ENCODE results near the gene ST6GALNAC5.
"Not testable (repeated sequence)": the region's sequence is repeated elsewhere in the genome, so short reads cannot be mapped to it uniquely, and the experiment has no call there.

The ST6GALNAC5 gene

DNA sequence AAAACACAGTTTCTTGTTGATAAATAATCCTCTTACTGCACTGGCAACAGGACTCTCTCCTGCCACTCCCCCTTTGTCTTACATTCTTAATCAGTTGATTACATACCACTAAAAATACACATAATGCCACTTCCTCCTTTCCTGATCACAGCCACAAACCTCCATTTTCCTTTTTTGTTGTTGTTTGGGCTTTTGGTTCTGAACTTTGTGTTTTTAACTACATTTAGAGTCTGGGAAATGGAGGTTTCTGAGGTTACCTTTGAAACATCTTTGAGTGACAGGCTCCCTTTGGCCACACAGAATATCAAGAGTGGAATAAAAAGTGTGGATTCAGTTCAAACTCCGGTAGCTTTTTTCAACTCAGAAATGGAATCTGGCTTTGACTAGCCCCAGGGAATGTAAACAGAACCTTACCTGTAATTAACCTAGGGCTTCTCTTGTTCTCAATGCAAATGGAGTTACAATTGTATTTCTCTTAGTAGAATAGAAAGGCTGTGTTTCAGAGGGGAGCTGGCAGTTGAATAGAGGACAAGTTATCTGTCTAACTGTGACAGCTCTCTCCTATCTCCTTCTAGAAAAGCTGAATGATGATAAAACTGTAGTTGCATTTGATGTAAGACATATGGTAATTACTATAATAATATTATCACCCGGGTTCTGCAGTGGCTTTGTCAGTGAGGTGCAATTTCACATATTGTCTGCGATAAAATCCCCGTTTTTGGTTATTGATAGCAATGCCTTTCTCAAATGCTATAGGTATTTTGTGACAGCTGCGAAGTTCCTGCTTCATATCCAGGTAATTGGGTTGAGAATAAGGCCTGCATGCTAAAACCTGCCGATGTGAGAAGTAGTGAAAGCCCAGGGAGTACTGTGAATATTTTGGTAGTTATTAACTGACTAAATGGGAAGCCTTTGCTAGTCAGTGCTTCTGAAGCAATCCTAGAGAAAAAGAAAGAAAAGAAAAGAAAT lies 66.9 kb downstream of the ST6GALNAC5 start:
- no peak for DNase-seq (ENCODE audit: low read depth in 2 of 3, low spot score in 1 of 3)

DNA sequence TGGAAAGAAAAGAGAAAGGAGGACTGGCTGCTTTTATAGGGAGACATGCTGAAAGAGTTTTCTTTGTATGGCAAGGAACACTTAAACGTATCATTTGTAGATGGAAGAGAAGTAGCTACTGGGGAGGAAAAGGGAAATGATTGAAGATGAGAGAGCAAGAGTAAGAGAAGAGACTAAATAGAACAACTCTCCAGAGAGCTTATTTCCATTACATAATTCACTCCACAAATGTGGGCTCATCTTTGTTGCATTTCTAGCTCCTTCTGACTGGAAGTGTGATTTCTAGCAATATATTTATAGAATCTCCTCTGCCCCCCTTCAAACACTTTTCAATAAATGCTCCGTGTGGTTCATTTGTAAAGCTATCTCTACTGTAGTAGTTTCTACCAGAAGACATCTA lies 71.0 kb downstream of the ST6GALNAC5 start:
- DNase-seq (ENCODE audit: low read depth in 2 of 3, low spot score in 1 of 3): no peak

- DNase-seq (ENCODE audit: low read depth in 2 of 3, low spot score in 1 of 3): no peak
These were observed 72.0 kb downstream of the ST6GALNAC5 start for GRCh38 chr1:76939050-76939816.

DNA sequence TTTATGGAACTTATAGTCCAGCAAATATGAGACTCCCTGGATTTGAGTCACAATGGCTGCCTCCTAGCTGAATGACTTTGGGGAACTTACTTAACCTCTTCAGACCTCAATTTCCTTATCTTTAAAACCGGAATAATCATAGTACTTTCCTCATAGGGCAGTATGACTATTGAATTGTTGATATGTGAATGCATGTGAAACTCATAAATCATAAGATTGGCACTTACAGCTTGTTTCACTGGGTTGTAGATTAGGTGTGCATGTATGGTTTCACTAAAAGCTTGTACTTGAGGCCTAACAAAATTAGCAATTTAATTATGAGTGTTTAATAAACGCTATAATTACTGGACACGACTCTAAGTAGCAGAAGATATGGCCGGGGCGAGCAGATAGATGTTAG lies 72.5 kb downstream of the ST6GALNAC5 start:
- no peak for DNase-seq (ENCODE audit: low read depth in 2 of 3, low spot score in 1 of 3)

DNA sequence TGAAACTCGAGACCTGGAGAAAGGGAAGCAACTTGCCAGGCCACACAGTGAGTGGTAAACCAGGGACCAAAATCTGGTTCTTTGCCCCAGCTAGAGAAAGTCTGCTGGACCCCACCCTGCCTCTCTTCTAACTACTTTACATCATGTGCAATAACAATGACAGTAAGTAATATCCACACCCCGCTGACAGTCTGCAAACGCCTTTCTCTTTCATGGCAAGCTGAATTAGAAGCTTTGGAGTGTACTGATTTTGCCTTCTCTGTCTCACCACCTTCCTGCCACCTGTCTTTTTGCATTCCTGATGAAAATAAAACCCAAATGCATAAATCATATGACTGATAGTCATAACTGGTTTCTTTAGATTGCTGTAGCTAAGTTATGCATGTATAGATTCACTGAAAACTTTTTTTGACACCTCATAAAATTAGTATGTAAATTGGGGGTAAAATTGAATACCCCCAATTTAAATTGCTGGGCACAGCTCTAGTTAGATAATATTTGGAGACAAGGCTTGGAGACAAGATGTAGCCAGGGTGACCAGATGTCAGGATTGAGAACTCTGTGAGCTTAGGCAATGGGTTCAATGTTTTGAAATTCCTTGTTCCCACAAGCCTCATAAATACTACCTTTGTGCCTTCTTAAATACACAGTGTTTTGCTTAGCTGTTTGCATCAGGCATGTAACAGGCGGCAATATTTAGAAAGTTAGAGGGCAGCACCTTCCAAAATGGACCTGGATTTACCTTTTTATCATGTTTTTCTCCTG lies 73.5 kb downstream of the ST6GALNAC5 start:
- DNase-seq (ENCODE audit: low read depth in 2 of 3, low spot score in 1 of 3): no peak

DNA sequence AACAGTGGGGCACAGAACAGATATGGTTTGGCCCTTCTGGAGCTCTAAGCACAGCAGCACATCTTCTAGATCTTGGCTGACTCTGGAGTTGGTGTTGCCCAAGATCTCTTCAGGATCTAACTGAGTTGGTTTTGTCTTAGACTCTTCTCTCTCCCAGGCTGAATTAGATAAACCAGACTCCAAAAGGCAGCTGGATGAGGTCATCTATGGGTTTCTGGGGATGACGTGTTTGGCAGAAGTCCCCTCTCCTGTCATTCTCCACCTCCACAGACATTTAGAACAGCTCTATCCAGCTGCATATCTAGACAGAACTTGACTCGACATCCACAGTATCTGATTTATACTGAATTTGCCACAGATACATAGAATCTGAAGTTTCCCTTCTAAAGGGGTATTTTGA lies 75.3 kb downstream of the ST6GALNAC5 start:
- no peak for DNase-seq (ENCODE audit: low read depth in 2 of 3, low spot score in 1 of 3)

GRCh38 chr1:76944942-76945341 lies 77.7 kb downstream of the ST6GALNAC5 start:
- DNase-seq (ENCODE audit: low read depth in 2 of 3, low spot score in 1 of 3): no peak

DNA sequence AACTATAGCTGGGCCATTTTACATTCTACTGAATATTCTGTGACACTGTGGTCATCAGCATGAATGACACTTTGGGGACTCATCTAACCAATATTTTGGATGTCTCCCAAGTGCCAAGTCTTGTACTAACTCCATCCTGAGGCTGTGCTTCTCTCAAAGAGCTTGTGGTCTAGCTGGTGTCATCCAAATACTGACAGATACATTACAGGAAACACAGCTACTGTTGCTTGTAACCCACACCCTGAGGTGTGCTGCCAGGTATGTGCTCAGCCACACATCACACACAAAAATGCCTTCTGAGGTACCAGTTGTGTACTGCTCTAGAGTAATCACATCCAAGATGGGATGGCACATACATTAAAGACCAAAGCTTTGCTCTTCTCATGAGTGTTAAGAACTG lies 81.6 kb downstream of the ST6GALNAC5 start:
- no peak for DNase-seq (ENCODE audit: low read depth in 2 of 3, low spot score in 1 of 3)

GRCh38 chr1:76949503-76949902 lies 82.2 kb downstream of the ST6GALNAC5 start:
- no peak for DNase-seq (ENCODE audit: low read depth in 2 of 3, low spot score in 1 of 3)

DNA sequence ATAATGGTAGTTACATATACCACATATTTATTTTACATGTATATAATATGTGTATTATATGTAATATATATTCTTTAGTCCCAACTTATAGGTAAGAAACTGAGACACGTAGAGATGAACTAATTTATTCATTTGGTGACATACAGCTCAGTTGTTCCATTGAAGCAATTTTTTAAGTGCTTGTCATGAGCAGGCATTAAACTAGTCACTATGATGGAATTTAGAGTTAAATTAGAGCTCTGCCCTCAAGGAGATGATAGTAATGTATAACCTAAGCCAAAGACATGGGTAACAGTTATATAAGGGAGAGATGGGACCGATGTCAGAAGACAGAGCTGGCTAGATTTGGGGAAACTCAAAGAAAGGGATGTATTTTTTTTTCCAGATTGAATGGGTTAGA lies 83.0 kb downstream of the ST6GALNAC5 start:
- no peak for DNase-seq (ENCODE audit: low read depth in 2 of 3, low spot score in 1 of 3)

DNA sequence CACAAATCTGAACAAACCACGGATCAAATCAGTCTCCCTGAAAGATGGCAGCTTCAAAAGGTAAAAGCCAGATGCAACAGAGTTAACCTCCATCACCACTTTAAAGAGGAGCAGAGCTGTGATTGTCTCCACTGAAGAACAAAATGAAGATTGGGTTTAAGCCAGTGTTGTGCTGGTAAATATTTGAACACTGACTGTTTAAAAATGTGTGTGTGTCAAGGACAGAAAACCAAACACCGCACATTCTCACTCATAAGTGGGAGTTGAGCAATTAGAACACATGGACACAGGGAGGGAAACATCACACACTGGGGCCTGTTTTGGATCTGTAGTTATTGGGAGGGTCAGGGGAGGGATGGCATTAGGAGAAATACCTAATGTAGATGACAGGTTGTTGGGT lies 83.9 kb downstream of the ST6GALNAC5 start:
- no peak for DNase-seq (ENCODE audit: low read depth in 2 of 3, low spot score in 1 of 3)

DNA sequence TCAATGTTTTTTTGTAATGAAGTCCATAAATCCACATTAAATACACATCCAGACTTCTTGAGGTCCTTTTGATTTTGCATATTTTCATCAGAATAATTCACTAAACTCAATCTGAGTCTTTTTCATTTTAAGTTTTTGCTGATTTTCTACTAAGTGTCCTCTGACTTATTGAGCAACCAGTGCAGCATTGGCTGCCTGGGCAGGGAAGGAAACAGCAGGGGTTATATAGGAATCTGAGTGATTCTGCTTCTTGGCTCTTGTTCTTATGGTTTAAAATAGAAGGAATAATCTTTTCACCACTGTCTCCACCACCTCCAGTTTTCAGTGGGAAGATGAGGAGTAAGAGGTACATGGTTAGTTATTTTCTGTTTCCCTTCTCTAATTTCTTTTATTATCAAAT lies 88.4 kb downstream of the ST6GALNAC5 start:
- no peak for DNase-seq (ENCODE audit: low read depth in 2 of 3, low spot score in 1 of 3)

GRCh38 chr1:76957961-76958360 lies 90.7 kb downstream of the ST6GALNAC5 start:
- no peak for DNase-seq (ENCODE audit: low read depth in 2 of 3, low spot score in 1 of 3)

GRCh38 chr1:76958828-76959227 lies 91.5 kb downstream of the ST6GALNAC5 start:
- no peak for DNase-seq (ENCODE audit: low read depth in 2 of 3, low spot score in 1 of 3)

GRCh38 chr1:76959556-76959955 lies 92.3 kb downstream of the ST6GALNAC5 start:
- no peak for DNase-seq (ENCODE audit: low read depth in 2 of 3, low spot score in 1 of 3)

- no peak for DNase-seq (ENCODE audit: low read depth in 2 of 3, low spot score in 1 of 3)
These were observed 94.0 kb downstream of the ST6GALNAC5 start for GRCh38 chr1:76961181-76961819.

DNA sequence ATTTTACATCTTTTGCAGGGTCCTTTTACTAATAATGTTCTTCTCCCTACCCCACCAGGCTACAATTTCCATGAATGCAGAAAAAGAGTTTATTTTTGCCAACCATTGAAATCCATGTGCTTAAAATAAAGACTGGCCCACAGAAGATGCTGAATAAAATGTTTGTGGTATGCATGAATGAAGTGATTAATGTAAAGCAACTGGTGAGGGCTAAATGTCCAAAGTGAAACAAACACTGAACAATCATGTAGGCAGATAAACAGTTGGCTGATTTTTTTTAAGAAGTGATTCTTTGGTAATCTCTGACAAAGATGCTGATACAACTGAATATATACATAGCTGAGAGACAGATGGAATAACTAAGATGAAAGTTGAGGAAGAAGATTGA lies 94.5 kb downstream of the ST6GALNAC5 start:
- DNase-seq (ENCODE audit: low read depth in 2 of 3, low spot score in 1 of 3): no peak

DNA sequence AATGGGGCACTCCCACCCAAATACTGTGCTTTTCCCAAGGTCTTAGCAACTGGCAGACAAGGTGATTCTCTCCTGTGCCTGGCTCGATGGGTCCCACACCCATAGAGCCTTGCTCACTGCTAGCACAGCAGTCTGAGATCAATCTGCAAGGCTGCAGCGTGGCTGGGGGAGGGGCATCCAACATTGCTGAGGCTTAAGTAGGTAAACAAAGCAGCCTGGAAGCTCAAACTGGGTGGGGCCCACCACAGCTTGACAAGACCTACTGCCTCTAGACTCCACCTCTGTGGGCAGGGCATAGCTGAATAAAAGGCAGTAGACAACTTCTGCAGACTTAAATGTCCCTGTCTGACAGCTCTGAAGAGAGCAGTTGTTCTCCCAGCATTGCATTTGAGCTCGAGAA lies 114.0 kb downstream of the ST6GALNAC5 start:
- DNase-seq (ENCODE audit: low read depth in 2 of 3, low spot score in 1 of 3): not testable (repeated sequence)

- DNase-seq (ENCODE audit: low read depth in 2 of 3, low spot score in 1 of 3): no peak
These were observed 122.7 kb downstream of the ST6GALNAC5 start for GRCh38 chr1:76989976-76990375.

- no peak for DNase-seq (ENCODE audit: low read depth in 2 of 3, low spot score in 1 of 3)
These were observed 125.8 kb downstream of the ST6GALNAC5 start for GRCh38 chr1:76993036-76993435.

All from stimulated activated CD4-positive, alpha-beta T cell treated with anti-CD3 and anti-CD28 coated beads, Interleukin-12 subunit alpha, Interleukin-12 subunit beta, amount 100 ng/mL, for 48 hours (primary cell).